HG03442 (cell line): Measurements from ENCODE around the gene ERC1.

Source experiments
- ATAC-seq: cut with Tn5 transposase; IDR thresholded peaks from one replicate; pipeline ENCODE4 v1.9.1; 2021; ENCODE audit warnings: mild to moderate bottlenecking, moderate library complexity; ENCODE audit not compliant: unreplicated experiment

ERC1 gene

GRCh38 chr12:1375323-1375722, 384.3 kb downstream of the ERC1 start:
- no peak for ATAC-seq

- no peak for ATAC-seq
Observed at GRCh38 chr12:1377117-1377516, 386.1 kb downstream of the ERC1 start.

GRCh38 chr12:1377681-1378080, 386.7 kb downstream of the ERC1 start:
- ATAC-seq: no peak

- no peak for ATAC-seq
Observed at GRCh38 chr12:1380171-1380851, 389.3 kb downstream of the ERC1 start.

- no peak for ATAC-seq
Observed at GRCh38 chr12:1382151-1382550, 391.1 kb downstream of the ERC1 start.

GRCh38 chr12:1382826-1383225, 391.8 kb downstream of the ERC1 start:
- no peak for ATAC-seq

GRCh38 chr12:1383758-1384157, 392.7 kb downstream of the ERC1 start:
- no peak for ATAC-seq

- no peak for ATAC-seq
Observed at GRCh38 chr12:1384910-1385309, 393.9 kb downstream of the ERC1 start.

GRCh38 chr12:1391722-1392121, 400.7 kb downstream of the ERC1 start:
- no peak for ATAC-seq

- no peak for ATAC-seq
Observed at GRCh38 chr12:1395421-1395955, 404.5 kb downstream of the ERC1 start.

- ATAC-seq: no peak
Observed at GRCh38 chr12:1398673-1399072, 407.6 kb downstream of the ERC1 start.

GRCh38 chr12:1401891-1402290, 410.9 kb downstream of the ERC1 start:
- no peak for ATAC-seq

GRCh38 chr12:1403417-1403816, 412.4 kb downstream of the ERC1 start:
- ATAC-seq: no peak

- no peak for ATAC-seq
Observed at GRCh38 chr12:1405619-1406018, 414.6 kb downstream of the ERC1 start.

- no peak for ATAC-seq
Observed at GRCh38 chr12:1410794-1411193, 419.8 kb downstream of the ERC1 start.

GRCh38 chr12:1413930-1414329, 422.9 kb downstream of the ERC1 start:
- no peak for ATAC-seq

- no peak for ATAC-seq
Observed at GRCh38 chr12:1418144-1418543, 427.1 kb downstream of the ERC1 start.

- ATAC-seq: no peak
Observed at GRCh38 chr12:1419849-1420371, 428.9 kb downstream of the ERC1 start.

GRCh38 chr12:1421091-1421846, 430.2 kb downstream of the ERC1 start:
- ATAC-seq: no peak

GRCh38 chr12:1422604-1423315, 431.7 kb downstream of the ERC1 start:
- no peak for ATAC-seq

GRCh38 chr12:1424674-1425395, 433.8 kb downstream of the ERC1 start:
- no peak for ATAC-seq
